ENCODE data around the gene GNL1. TPM values are rescaled to one million over a fixed set of nuclear protein-coding genes. Genes with fewer than 3 reads are reported as not detected.
"Not testable (repeated sequence)": the region's sequence is repeated elsewhere in the genome, so short reads cannot be mapped to it uniquely, and the experiment has no call there.

The GNL1 gene
- total and polyA plus RNA-seq, 4 donors = 41.0 to 68.5 (median 54.6) TPM

- ATAC-seq (ENCODE audit: insufficient read depth, low FRiP score); H3K27me3 ChIP-seq (ENCODE audit: control insufficient read depth in 3 of 3, insufficient read depth in 3 of 3, low read length in 2 of 3); DNase-seq; H3K36me3 ChIP-seq (ENCODE audit: control insufficient read depth in 4 of 4, insufficient read depth in 4 of 4, low read length in 4 of 4); H3K9me3 ChIP-seq (ENCODE audit: control insufficient read depth in 4 of 4, insufficient read depth in 3 of 4, low read length in 3 of 4); H3K4me3 ChIP-seq; H3K9ac ChIP-seq (ENCODE audit: insufficient read depth in 1 of 2, low read length in 2 of 2); H3K4me1 ChIP-seq (ENCODE audit: control insufficient read depth in 5 of 5, insufficient read depth in 5 of 5, low read length in 5 of 5): not testable (repeated sequence)
- peak overlapping the region in 1 of 2 donors; percentile 55 for H3K27ac ChIP-seq (ENCODE audit: low read depth in 1 of 2, low read length in 1 of 2)
- WGBS, 2 donors = 47 to 77% methylated on average over 7 of the region's 7 CpGs
Observed at GRCh38 chr6:30521082-30521481, 35.2 kb downstream of the GNL1 start.

GRCh38 chr6:30520522-30520921 lies 35.8 kb downstream of the GNL1 start:
- ATAC-seq (ENCODE audit: insufficient read depth, low FRiP score) (no peak), DNase-seq (no peak)
- H3K9me3 ChIP-seq (ENCODE audit: control insufficient read depth in 4 of 4, insufficient read depth in 3 of 4, low read length in 3 of 4) = no peaks in the 10 kb centered on the region
- peak overlapping the region in 1 of 2 donors; percentile 50 for H3K27ac ChIP-seq (ENCODE audit: low read depth in 1 of 2, low read length in 1 of 2)
- TF ChIP-seq CTCF (IDR thresholded peaks at IDR 0.05; ENCODE audit: control extremely low read depth, extremely low read depth) = no peak
- peaks cover 0 to 4% (median 0%) of the 10 kb centered on the region in 5 donors for H3K4me1 ChIP-seq (ENCODE audit: control insufficient read depth in 5 of 5, insufficient read depth in 5 of 5, low read length in 5 of 5)
- H3K4me3 ChIP-seq = no peak overlapping the region
- no peaks in the 10 kb centered on the region for H3K27me3 ChIP-seq (ENCODE audit: control insufficient read depth in 3 of 3, insufficient read depth in 3 of 3, low read length in 2 of 3)
- H3K36me3 ChIP-seq (ENCODE audit: control insufficient read depth in 4 of 4, insufficient read depth in 4 of 4, low read length in 4 of 4) = no peaks in the 10 kb centered on the region
- 89 to 94% methylated on average over 6 of the region's 6 CpGs for WGBS, 2 donors
- no peak overlapping the region for H3K9ac ChIP-seq (ENCODE audit: insufficient read depth in 1 of 2, low read length in 2 of 2)

- H3K4me3 ChIP-seq; H3K27ac ChIP-seq (ENCODE audit: low read depth in 1 of 2, low read length in 1 of 2); H3K36me3 ChIP-seq (ENCODE audit: control insufficient read depth in 4 of 4, insufficient read depth in 4 of 4, low read length in 4 of 4); DNase-seq; H3K9me3 ChIP-seq (ENCODE audit: control insufficient read depth in 4 of 4, insufficient read depth in 3 of 4, low read length in 3 of 4); H3K27me3 ChIP-seq (ENCODE audit: control insufficient read depth in 3 of 3, insufficient read depth in 3 of 3, low read length in 2 of 3); H3K9ac ChIP-seq (ENCODE audit: insufficient read depth in 1 of 2, low read length in 2 of 2); H3K4me1 ChIP-seq (ENCODE audit: control insufficient read depth in 5 of 5, insufficient read depth in 5 of 5, low read length in 5 of 5); ATAC-seq (ENCODE audit: insufficient read depth, low FRiP score): not testable (repeated sequence)
- 57 to 82% methylated on average over 19 of the region's 19 CpGs for WGBS, 2 donors
Observed at GRCh38 chr6:30518505-30519145, 37.7 kb downstream of the GNL1 start.

GRCh38 chr6:30517767-30518504 lies 38.4 kb downstream of the GNL1 start:
- not testable (repeated sequence) for H3K4me3 ChIP-seq; ATAC-seq (ENCODE audit: insufficient read depth, low FRiP score); H3K4me1 ChIP-seq (ENCODE audit: control insufficient read depth in 5 of 5, insufficient read depth in 5 of 5, low read length in 5 of 5); DNase-seq; H3K36me3 ChIP-seq (ENCODE audit: control insufficient read depth in 4 of 4, insufficient read depth in 4 of 4, low read length in 4 of 4); H3K9ac ChIP-seq (ENCODE audit: insufficient read depth in 1 of 2, low read length in 2 of 2); H3K27me3 ChIP-seq (ENCODE audit: control insufficient read depth in 3 of 3, insufficient read depth in 3 of 3, low read length in 2 of 3); H3K9me3 ChIP-seq (ENCODE audit: control insufficient read depth in 4 of 4, insufficient read depth in 3 of 4, low read length in 3 of 4)
- WGBS, 2 donors = 91 to 95% methylated on average over 21 of the region's 21 CpGs
- H3K27ac ChIP-seq (ENCODE audit: low read depth in 1 of 2, low read length in 1 of 2) = peak overlapping the region in 1 of 2 donors; percentile 35

GRCh38 chr6:30516754-30517076 lies 39.6 kb downstream of the GNL1 start:
- not testable (repeated sequence) for DNase-seq; H3K9me3 ChIP-seq (ENCODE audit: control insufficient read depth in 4 of 4, insufficient read depth in 3 of 4, low read length in 3 of 4); H3K27me3 ChIP-seq (ENCODE audit: control insufficient read depth in 3 of 3, insufficient read depth in 3 of 3, low read length in 2 of 3); ATAC-seq (ENCODE audit: insufficient read depth, low FRiP score); H3K4me1 ChIP-seq (ENCODE audit: control insufficient read depth in 5 of 5, insufficient read depth in 5 of 5, low read length in 5 of 5); H3K36me3 ChIP-seq (ENCODE audit: control insufficient read depth in 4 of 4, insufficient read depth in 4 of 4, low read length in 4 of 4); H3K4me3 ChIP-seq
- Histone ChIP-seq H3K9ac (ENCODE audit: insufficient read depth in 1 of 2, low read length in 2 of 2) (peak overlapping the region in 1 of 2 donors; percentile 54), H3K27ac (ENCODE audit: low read depth in 1 of 2, low read length in 1 of 2) (peak overlapping the region; percentile 24 to 99)
- WGBS, 2 donors = 31 to 41% methylated on average over 9 of the region's 9 CpGs
